ENCODE measurements around the gene MPRIP. TPM values are rescaled to one million over a fixed set of nuclear protein-coding genes. Genes with fewer than 3 reads are reported as not detected.

MPRIP gene
- total RNA-seq, 2 experiments from 2014 or later: 132 to 135 TPM

DNA sequence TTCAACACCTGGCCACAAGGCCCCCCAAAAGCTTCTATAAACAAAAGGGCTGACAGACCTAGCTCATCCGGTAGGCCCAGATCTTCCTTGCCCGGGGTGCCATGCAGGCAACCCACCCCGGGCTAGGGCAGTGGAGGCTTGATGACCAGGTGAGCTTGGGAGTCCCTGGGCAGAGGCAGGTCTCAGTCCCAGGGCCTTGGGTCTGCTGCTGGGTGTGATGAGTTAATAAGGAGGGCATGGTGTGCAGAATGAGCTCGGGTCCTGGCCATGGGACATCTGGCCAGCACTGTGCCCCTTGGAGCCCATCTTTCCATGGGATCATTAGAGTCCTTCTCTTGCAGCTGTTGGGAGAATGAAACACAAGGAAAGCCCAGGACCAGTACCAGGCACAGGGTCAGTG lies 20.2 kb upstream of the MPRIP start:
- intact Hi-C loops (cut with micrococcal nuclease): no loop called here
- CTCF ChIA-PET: no interaction called here
- POLR2A ChIA-PET: no interaction called here

DNA sequence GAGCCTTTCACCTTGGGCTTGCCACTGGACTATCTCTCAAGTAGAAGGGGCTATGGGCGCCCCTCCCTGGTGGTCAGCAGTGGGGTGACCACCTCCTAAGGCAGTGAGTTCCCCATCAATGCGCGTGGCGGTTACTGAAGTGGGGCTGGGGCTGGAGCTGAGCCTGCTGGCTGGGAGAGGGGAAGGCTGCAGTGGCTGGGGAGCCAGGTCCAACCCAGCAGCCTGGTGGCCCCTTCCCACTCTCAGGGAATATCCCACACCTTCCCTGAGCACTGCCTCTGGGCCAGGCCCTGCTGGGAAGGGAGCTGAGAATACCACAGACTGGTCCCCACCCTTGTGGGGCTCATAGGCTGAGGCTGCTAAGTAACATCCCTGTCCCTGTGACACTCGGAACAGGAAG lies 19.8 kb upstream of the MPRIP start:
- POLR2A ChIA-PET: no interaction called here
- H3K9me3 Mint-ChIP-seq: no peaks in the 10 kb centered on the region

More for the DNA sequence above, 20.2 kb upstream of the MPRIP start:
- no peak for DNase-seq
- H3K36me3 Mint-ChIP-seq (ENCODE audit: low read depth): no peaks in the 10 kb centered on the region
- ATAC-seq: no peak
- TF ChIP-seq, protein P1, sequence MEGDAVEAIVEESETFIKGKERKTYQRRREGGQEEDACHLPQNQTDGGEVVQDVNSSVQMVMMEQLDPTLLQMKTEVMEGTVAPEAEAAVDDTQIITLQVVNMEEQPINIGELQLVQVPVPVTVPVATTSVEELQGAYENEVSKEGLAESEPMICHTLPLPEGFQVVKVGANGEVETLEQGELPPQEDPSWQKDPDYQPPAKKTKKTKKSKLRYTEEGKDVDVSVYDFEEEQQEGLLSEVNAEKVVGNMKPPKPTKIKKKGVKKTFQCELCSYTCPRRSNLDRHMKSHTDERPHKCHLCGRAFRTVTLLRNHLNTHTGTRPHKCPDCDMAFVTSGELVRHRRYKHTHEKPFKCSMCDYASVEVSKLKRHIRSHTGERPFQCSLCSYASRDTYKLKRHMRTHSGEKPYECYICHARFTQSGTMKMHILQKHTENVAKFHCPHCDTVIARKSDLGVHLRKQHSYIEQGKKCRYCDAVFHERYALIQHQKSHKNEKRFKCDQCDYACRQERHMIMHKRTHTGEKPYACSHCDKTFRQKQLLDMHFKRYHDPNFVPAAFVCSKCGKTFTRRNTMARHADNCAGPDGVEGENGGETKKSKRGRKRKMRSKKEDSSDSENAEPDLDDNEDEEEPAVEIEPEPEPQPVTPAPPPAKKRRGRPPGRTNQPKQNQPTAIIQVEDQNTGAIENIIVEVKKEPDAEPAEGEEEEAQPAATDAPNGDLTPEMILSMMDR (IDR thresholded peaks at IDR 0.05): no peak
- H3K9me3 Mint-ChIP-seq: no peaks in the 10 kb centered on the region
- H3K4me1 Mint-ChIP-seq (ENCODE audit: low read depth): peaks cover 8% of the 10 kb centered on the region
- no peak overlapping the region for H3K4me3 Mint-ChIP-seq
- H3K27ac Mint-ChIP-seq: no peak overlapping the region
- no peaks in the 10 kb centered on the region for H3K27me3 Mint-ChIP-seq

DNA sequence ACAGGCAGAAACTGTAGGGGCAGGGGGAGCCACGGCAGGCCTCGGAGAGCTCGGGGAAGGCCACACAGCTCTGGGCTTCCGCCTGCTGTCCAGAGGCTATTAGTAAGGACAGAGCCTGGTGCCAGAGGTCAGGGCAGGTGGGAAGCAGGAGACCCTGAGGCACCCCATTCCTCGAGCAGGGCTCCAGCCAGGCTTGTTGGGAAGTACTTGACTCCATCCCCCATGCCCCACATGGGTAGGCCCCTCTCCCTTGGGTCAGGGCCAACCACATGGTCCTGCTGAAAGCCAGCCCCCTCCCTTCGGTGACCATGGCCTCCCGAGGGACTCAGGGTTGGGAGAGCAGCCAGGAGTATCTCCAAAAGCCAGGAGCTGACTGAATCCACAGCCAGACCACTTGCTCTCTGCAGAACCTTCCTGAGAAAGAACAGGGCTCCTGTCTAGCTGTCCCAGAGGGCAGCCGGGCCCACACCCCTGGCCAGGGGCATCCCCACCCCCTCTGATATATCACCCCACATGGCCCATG lies 17.4 kb upstream of the MPRIP start:
- ATAC-seq: no peak
- POLR2A ChIA-PET: no interaction called here
- H3K9me3 Mint-ChIP-seq: no peaks in the 10 kb centered on the region

More for the DNA sequence above, 19.8 kb upstream of the MPRIP start:
- DNase-seq: no peak
- CTCF ChIA-PET: no interaction called here
- H3K27me3 Mint-ChIP-seq: no peaks in the 10 kb centered on the region
- H3K4me1 Mint-ChIP-seq (ENCODE audit: low read depth): peaks cover 6% of the 10 kb centered on the region
- H3K36me3 Mint-ChIP-seq (ENCODE audit: low read depth): no peaks in the 10 kb centered on the region
- intact Hi-C loops (cut with micrococcal nuclease): no loop called here
- no peak for ATAC-seq
- TF ChIP-seq, protein P1 (IDR thresholded peaks at IDR 0.05): no peak
- no peak overlapping the region for H3K4me3 Mint-ChIP-seq
- no peak overlapping the region for H3K27ac Mint-ChIP-seq

DNA sequence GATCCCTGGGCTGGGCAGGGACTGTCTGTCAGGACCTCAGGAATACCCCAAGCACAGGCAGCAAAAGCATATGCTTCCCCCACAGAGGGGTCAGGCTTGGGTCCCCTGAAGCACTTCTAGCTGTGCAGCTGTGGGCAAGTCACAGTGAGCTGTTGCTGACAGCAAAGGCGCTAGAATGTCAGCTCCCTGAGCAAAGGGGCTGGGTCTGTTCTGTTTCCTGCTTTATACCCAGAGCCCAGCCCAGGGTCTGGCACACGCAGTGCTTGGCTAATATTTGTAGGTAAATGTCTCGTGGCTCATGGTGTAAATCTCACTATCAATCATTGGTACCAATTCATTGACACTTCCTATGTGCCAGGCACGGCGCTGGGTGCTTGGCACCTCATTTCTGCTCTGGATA lies 16.6 kb upstream of the MPRIP start:
- TF ChIP-seq, protein P1 (IDR thresholded peaks at IDR 0.05): no peak
- Mint-ChIP-seq H3K4me3 (no peak overlapping the region), H3K4me1 (ENCODE audit: low read depth) (no peaks in the 10 kb centered on the region), H3K27me3 (no peaks in the 10 kb centered on the region), H3K27ac (no peak overlapping the region), H3K36me3 (ENCODE audit: low read depth) (no peaks in the 10 kb centered on the region), H3K9me3 (no peaks in the 10 kb centered on the region)
- DNase-seq (no peak), ATAC-seq (no peak)
- intact Hi-C loops (cut with micrococcal nuclease): no loop called here
- POLR2A ChIA-PET: no interaction called here
- CTCF ChIA-PET: no interaction called here

More for the DNA sequence above, 17.4 kb upstream of the MPRIP start:
- Mint-ChIP-seq H3K27ac (no peak overlapping the region), H3K4me1 (ENCODE audit: low read depth) (no peaks in the 10 kb centered on the region), H3K4me3 (no peak overlapping the region), H3K36me3 (ENCODE audit: low read depth) (no peaks in the 10 kb centered on the region), H3K27me3 (no peaks in the 10 kb centered on the region)
- CTCF ChIA-PET: no interaction called here
- TF ChIP-seq, protein P1 (IDR thresholded peaks at IDR 0.05): no peak
- intact Hi-C loops (cut with micrococcal nuclease): no loop called here
- no peak for DNase-seq

DNA sequence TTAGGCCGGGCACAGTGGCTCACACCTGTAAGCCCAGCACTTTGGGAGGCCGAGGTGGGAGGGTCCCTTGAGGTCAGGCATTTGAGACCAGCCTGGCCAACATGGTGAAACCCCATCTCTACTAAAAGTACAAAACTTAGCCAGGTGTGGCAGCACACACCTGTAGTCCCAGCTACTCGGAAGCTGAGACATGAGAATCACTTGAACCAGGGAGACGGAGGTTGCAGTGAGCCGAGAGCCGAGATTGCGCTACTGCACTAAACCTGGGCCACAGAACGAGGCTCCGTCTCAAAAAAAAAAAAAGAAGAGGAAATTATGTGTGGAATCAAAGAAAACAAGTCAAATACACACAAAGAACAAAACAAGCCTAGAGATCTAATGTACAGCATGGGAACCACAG lies 16.1 kb upstream of the MPRIP start:
- TF ChIP-seq, protein P1 (IDR thresholded peaks at IDR 0.05): no peak
- H3K9me3 Mint-ChIP-seq: no peaks in the 10 kb centered on the region
- ATAC-seq: no peak
- no peaks in the 10 kb centered on the region for H3K4me1 Mint-ChIP-seq (ENCODE audit: low read depth)
- H3K27ac Mint-ChIP-seq: no peak overlapping the region
- POLR2A ChIA-PET: no interaction called here
- DNase-seq: no peak
- no peaks in the 10 kb centered on the region for H3K27me3 Mint-ChIP-seq
- intact Hi-C loops (cut with micrococcal nuclease): no loop called here
- CTCF ChIA-PET: no interaction called here
- H3K36me3 Mint-ChIP-seq (ENCODE audit: low read depth): no peaks in the 10 kb centered on the region
- no peak overlapping the region for H3K4me3 Mint-ChIP-seq

Measured in activated CD8-positive, alpha-beta T cell treated with anti-CD3 and anti-CD28 coated beads for 36 hours (primary cell).